ENCODE data around the gene NVL. TPM values are rescaled to one million over a fixed set of nuclear protein-coding genes. Genes with fewer than 3 reads are reported as not detected.

The NVL gene
- total and polyA plus RNA-seq, 2 experiments from 2014 or later: 24.0 to 32.7 TPM

GRCh38 chr1:224273641-224274040 lies 56.3 kb downstream of the NVL start:
- TF ChIP-seq, protein P1, sequence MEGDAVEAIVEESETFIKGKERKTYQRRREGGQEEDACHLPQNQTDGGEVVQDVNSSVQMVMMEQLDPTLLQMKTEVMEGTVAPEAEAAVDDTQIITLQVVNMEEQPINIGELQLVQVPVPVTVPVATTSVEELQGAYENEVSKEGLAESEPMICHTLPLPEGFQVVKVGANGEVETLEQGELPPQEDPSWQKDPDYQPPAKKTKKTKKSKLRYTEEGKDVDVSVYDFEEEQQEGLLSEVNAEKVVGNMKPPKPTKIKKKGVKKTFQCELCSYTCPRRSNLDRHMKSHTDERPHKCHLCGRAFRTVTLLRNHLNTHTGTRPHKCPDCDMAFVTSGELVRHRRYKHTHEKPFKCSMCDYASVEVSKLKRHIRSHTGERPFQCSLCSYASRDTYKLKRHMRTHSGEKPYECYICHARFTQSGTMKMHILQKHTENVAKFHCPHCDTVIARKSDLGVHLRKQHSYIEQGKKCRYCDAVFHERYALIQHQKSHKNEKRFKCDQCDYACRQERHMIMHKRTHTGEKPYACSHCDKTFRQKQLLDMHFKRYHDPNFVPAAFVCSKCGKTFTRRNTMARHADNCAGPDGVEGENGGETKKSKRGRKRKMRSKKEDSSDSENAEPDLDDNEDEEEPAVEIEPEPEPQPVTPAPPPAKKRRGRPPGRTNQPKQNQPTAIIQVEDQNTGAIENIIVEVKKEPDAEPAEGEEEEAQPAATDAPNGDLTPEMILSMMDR (IDR thresholded peaks at IDR 0.05; ENCODE audit: low read depth, low read length): no peak
- Histone ChIP-seq H3K4me3 (no peak overlapping the region), H3K36me3 (peaks cover 14% of the 10 kb centered on the region), H3K27ac (no peak overlapping the region), H3K4me1 (ENCODE audit: low read depth) (no peaks in the 10 kb centered on the region), H3K27me3 (no peaks in the 10 kb centered on the region), H3K9me3 (ENCODE audit: low read depth) (no peaks in the 10 kb centered on the region)
- peak in 1 of 2 donors; percentile 77 for DNase-seq (ENCODE audit: low read depth in 1 of 2, low spot score in 1 of 2)

DNA sequence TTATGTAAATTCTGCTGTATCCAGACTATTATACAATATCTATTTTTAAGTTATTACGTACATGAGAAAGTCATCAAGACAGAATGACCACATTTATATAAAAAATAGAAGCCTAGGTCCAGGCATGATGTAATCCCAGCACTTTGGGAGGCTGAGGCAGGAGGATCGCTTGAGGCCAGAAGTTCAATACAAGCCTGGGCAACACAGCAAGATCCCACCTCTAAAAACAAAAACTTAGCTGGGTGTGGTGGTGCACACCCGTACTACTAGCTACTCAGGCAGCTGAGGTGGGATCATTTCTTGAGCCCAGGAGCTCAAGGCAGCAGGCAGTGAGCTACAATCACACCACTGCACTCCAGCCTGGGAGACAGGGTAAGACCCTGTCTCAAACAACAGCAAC lies 58.9 kb downstream of the NVL start:
- no peak for DNase-seq (ENCODE audit: low read depth in 1 of 2, low spot score in 1 of 2)
- Histone ChIP-seq H3K27me3 (no peaks in the 10 kb centered on the region), H3K4me3 (no peak overlapping the region), H3K9me3 (ENCODE audit: low read depth) (no peaks in the 10 kb centered on the region), H3K27ac (no peak overlapping the region), H3K4me1 (ENCODE audit: low read depth) (no peaks in the 10 kb centered on the region), H3K36me3 (peaks cover 12% of the 10 kb centered on the region)
- TF ChIP-seq, protein P1 (IDR thresholded peaks at IDR 0.05; ENCODE audit: low read depth, low read length): no peak

- no peak overlapping the region for H3K4me3 ChIP-seq
- TF ChIP-seq, protein P1 (IDR thresholded peaks at IDR 0.05; ENCODE audit: low read depth, low read length): no peak
- no peaks in the 10 kb centered on the region for H3K27me3 ChIP-seq
- DNase-seq (ENCODE audit: low read depth in 1 of 2, low spot score in 1 of 2): no peak
- no peaks in the 10 kb centered on the region for H3K9me3 ChIP-seq (ENCODE audit: low read depth)
- no peaks in the 10 kb centered on the region for H3K4me1 ChIP-seq (ENCODE audit: low read depth)
- no peak overlapping the region for H3K27ac ChIP-seq
- H3K36me3 ChIP-seq: peaks cover 7% of the 10 kb centered on the region
Observed at GRCh38 chr1:224267925-224268324, 62.0 kb downstream of the NVL start.

- H3K9me3 ChIP-seq (ENCODE audit: low read depth): no peaks in the 10 kb centered on the region
- no peak overlapping the region for H3K27ac ChIP-seq
Observed at GRCh38 chr1:224266915-224267856, 62.8 kb downstream of the NVL start.

GRCh38 chr1:224266105-224266914 lies 63.7 kb downstream of the NVL start:
- TF ChIP-seq, protein P1 (IDR thresholded peaks at IDR 0.05; ENCODE audit: low read depth, low read length): no peak
- no peak overlapping the region for H3K27ac ChIP-seq
- DNase-seq (ENCODE audit: low read depth in 1 of 2, low spot score in 1 of 2): no peak

More at GRCh38 chr1:224266915-224267856, 62.8 kb downstream of the NVL start:
- Histone ChIP-seq H3K4me1 (ENCODE audit: low read depth) (no peaks in the 10 kb centered on the region), H3K36me3 (peaks cover 7% of the 10 kb centered on the region), H3K4me3 (no peak overlapping the region), H3K27me3 (no peaks in the 10 kb centered on the region)
- TF ChIP-seq, protein P1 (IDR thresholded peaks at IDR 0.05; ENCODE audit: low read depth, low read length): no peak
- DNase-seq (ENCODE audit: low read depth in 1 of 2, low spot score in 1 of 2): no peak

More at GRCh38 chr1:224266105-224266914, 63.7 kb downstream of the NVL start:
- no peaks in the 10 kb centered on the region for H3K4me1 ChIP-seq (ENCODE audit: low read depth)
- no peak overlapping the region for H3K4me3 ChIP-seq
- no peaks in the 10 kb centered on the region for H3K27me3 ChIP-seq
- H3K9me3 ChIP-seq (ENCODE audit: low read depth): no peaks in the 10 kb centered on the region
- peaks cover 7% of the 10 kb centered on the region for H3K36me3 ChIP-seq
